B cell (primary cell): ENCODE data around the gene TSC22D1. TPM values are rescaled to one million over a fixed set of nuclear protein-coding genes. Genes with fewer than 3 reads are reported as not detected.

ENCODE experiments used
- ATAC-seq: fragments of 200-7000 bp; cut with Tn5 transposase; one replicate; pipeline ENCODE4 v1.10.0; 2021; ENCODE audit warnings: low read depth, mild to moderate bottlenecking, moderate number of reproducible peaks, moderate library complexity
- CTCF ChIA-PET: fragments of 350-600 bp; sonication (Branson Sonifier 250); formaldehyde crosslinking; loops from one replicate; lab custom pipeline; 2021; ENCODE audit warnings: antibody characterized with exemption, inconsistent platforms; lab: Charles Lee
- POLR2A ChIA-PET: fragments of 350-600 bp; sonication (Branson Sonifier 250); formaldehyde crosslinking; loops from one replicate; lab custom pipeline; 2021; ENCODE audit warnings: antibody characterized with exemption; lab: Charles Lee
- DNase-seq: peaks from one replicate; pipeline ENCODE4 v3.0.0; 2013
- H2AFZ ChIP-seq: 2 replicates; pipeline ENCODE4 v1.6.1; 2012; ENCODE audit warnings: mild to moderate bottlenecking, low read depth, low read length; ENCODE audit not compliant: insufficient read depth, poor library complexity, severe bottlenecking
- H3K27ac ChIP-seq, 2 donors: 1 replicate in 1 of 2; 2 replicates in 1 of 2; pipeline ENCODE4 v1.5.1; 2012 to 2013; ENCODE audit warnings: low read length in 2 of 2, mild to moderate bottlenecking in 2 of 2, moderate library complexity in 1 of 2
- H3K27me3 ChIP-seq, 4 experiments: fragments of 200-600 bp in 1 of 4; sonication (generic) in 1 of 4; replicated peaks in 1 of 4; 1 replicate in 2 of 4; 2 replicates in 2 of 4; pipeline versions ENCODE4 v1.6.1 to v1.7.0; 2013 to 2016; ENCODE audit warnings: low read length in 3 of 4, mild to moderate bottlenecking in 2 of 4, mixed read lengths in 1 of 4, moderate library complexity in 1 of 4; ENCODE audit not compliant: insufficient read depth in 4 of 4, control insufficient read depth in 3 of 4; ENCODE audit errors: control extremely low read depth in 1 of 4
- H3K36me3 ChIP-seq, 2 experiments: replicated peaks in 1 of 2; 1 replicate in 1 of 2; 2 replicates in 1 of 2; pipeline versions ENCODE4 v1.6.1 to v1.7.1; 2013; ENCODE audit warnings: low read length in 1 of 2; ENCODE audit not compliant: insufficient read depth in 2 of 2, control insufficient read depth in 1 of 2; ENCODE audit errors: control extremely low read depth in 1 of 2, extremely low read depth in 1 of 2
- H3K4me1 ChIP-seq, 2 donors: fragments of 200-600 bp in 1 of 2; sonication (generic) in 1 of 2; 1 replicate in 1 of 2; 2 replicates in 1 of 2; pipeline versions ENCODE4 v1.5.1 to v1.6.1; 2013 to 2017; ENCODE audit warnings: low read length in 2 of 2; ENCODE audit not compliant: control insufficient read depth in 2 of 2, insufficient read depth in 2 of 2
- H3K4me2 ChIP-seq: replicated peaks from 2 replicates; pipeline ENCODE3; 2012; ENCODE audit warnings: mild to moderate bottlenecking, low read depth, low read length; ENCODE audit not compliant: poor library complexity, severe bottlenecking
- H3K4me3 ChIP-seq, 5 experiments: fragments of 200-600 bp in 1 of 5; sonication (generic) in 1 of 5; 1 replicate in 3 of 5; 2 replicates in 2 of 5; pipeline versions ENCODE4 v1.5.1 to v1.7.0; 2011 to 2016; ENCODE audit warnings: low read length in 4 of 5, mild to moderate bottlenecking in 4 of 5, low read depth in 2 of 5, control low read depth in 1 of 5, moderate library complexity in 1 of 5; ENCODE audit not compliant: insufficient read depth in 1 of 5; ENCODE audit errors: control extremely low read depth in 1 of 5, extremely low read depth in 1 of 5
- H3K79me2 ChIP-seq: fragments of 200-600 bp; sonication (generic); one replicate; pipeline ENCODE4 v1.6.0; 2016; ENCODE audit warnings: low read length; ENCODE audit not compliant: control insufficient read depth, insufficient read depth
- H3K9ac ChIP-seq: fragments of 200-600 bp; sonication (generic); 2 replicates; pipeline ENCODE4 v1.6.1; 2017; ENCODE audit warnings: mild to moderate bottlenecking, low read length, moderate library complexity
- H3K9me3 ChIP-seq, 3 donors: one replicate each; pipeline versions ENCODE4 v1.6.1 to v1.7.1; 2013; ENCODE audit warnings: low read length in 2 of 3; ENCODE audit not compliant: control insufficient read depth in 2 of 3, insufficient read depth in 1 of 3; ENCODE audit errors: control extremely low read depth in 1 of 3
- H4K20me1 ChIP-seq: 2 replicates; pipeline ENCODE4 v1.6.0; 2012; ENCODE audit warnings: mild to moderate bottlenecking, low read length; ENCODE audit not compliant: insufficient read depth, control insufficient read depth, poor library complexity, severe bottlenecking
- H3K27ac Mint-ChIP-seq: one replicate; pipeline ENCODE4 v1.8.0; 2021; ENCODE audit warnings: mixed read lengths
- H3K27me3 Mint-ChIP-seq: one replicate; pipeline ENCODE4 v1.8.0; 2021; ENCODE audit warnings: mixed read lengths
- H3K4me1 Mint-ChIP-seq: one replicate; pipeline ENCODE4 v1.8.0; 2021; ENCODE audit warnings: mixed read lengths
- H3K4me3 Mint-ChIP-seq: one replicate; pipeline ENCODE4 v1.8.0; 2021; ENCODE audit warnings: mixed read lengths
- H3K9me3 Mint-ChIP-seq: one replicate; pipeline ENCODE4 v1.8.0; 2022; ENCODE audit warnings: mixed read lengths; ENCODE audit not compliant: insufficient read depth
- EZH2 ChIP-seq: IDR thresholded peaks from 2 replicates; pipeline ENCODE4 v1.6.1; 2012; ENCODE audit warnings: borderline replicate concordance, low read depth, mild to moderate bottlenecking, moderate library complexity, low read length; ENCODE audit not compliant: insufficient read depth, poor library complexity, severe bottlenecking
- WGBS: methylation state at CpG from one replicate; pipeline ENCODE4 v1.1.5; 2013; ENCODE audit warnings: missing lambda C conversion rate; ENCODE audit not compliant: insufficient coverage; 5-methylcytosine and 5-hydroxymethylcytosine counted together
- intact Hi-C: fragments of 100-400 bp; cut with micrococcal nuclease; formaldehyde crosslinking; loops from one replicate; pipeline ENCODE4 v1.10.0; 2022
- polyA plus RNA-seq: library from polyadenylated mRNA; depleted of rRNA; stranded (reverse); fragments of >200 nt; gene quantifications from 2 replicates; pipeline ENCODE4 v1.2.3, GENCODE V29; 2012
- total RNA-seq, 2 donors: library from RNA; stranded (reverse); fragments of 120-200 nt in 1 of 2; gene quantifications; 1 replicate in 1 of 2; 2 replicates in 1 of 2; pipeline versions ENCODE4 v1.2.3 to v1.2.4, GENCODE V29; 2013 to 2022
- TF ChIP-seq, protein P1 (sequence below): fragments of 200-600 bp; IDR thresholded peaks from one replicate; pipeline ENCODE4 v1.8.0; 2022; ENCODE audit warnings: antibody characterized with exemption, mild to moderate bottlenecking

TSC22D1 gene
- total and polyA plus RNA-seq, 2 donors (not counting 1 experiment from before 2014, with no cell fraction given) = 7.0 to 36.6 TPM

DNA sequence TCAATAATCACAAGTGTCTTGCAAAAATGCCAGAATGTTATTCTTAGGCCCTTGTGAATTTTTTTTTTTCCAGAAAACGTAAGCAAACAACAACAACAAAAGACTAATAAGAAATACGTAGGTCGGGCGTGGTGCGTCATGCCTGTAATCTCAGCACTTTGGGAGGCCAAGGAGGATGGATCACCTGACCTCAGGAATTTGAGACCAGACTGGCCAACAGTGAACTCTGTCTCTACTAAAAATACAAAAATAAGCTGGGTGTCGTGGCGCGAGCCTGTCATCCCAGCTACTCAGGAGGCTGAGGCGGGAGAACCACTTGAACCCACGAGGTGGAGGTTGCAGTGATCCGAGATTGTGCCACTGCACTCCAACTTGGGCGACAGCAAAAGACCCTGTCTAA, 20.9 kb downstream of the TSC22D1 start:
- no peaks in the 10 kb centered on the region for H3K79me2 ChIP-seq
- Mint-ChIP-seq H3K27ac (no peak overlapping the region), H3K4me1 (no peaks in the 10 kb centered on the region), H3K27me3 (no peaks in the 10 kb centered on the region), H3K4me3 (no peak overlapping the region), H3K9me3 (no peaks in the 10 kb centered on the region)
- H3K27ac ChIP-seq = no peak overlapping the region
- 94% methylated on average over 7 of the region's 12 CpGs for WGBS
- H2AFZ ChIP-seq = no peak overlapping the region
- ChIA-PET POLR2A (no interaction called here), CTCF (no interaction called here)
- no peak overlapping the region for H3K4me2 ChIP-seq
- H3K27me3 ChIP-seq = no peaks in the 10 kb centered on the region
- no peaks in the 10 kb centered on the region for H4K20me1 ChIP-seq
- H3K36me3 ChIP-seq = no peaks in the 10 kb centered on the region
- H3K4me3 ChIP-seq = no peak overlapping the region
- no peak overlapping the region for H3K9ac ChIP-seq
- intact Hi-C loops = no loop called here
- DNase-seq = no peak
- H3K9me3 ChIP-seq = no peaks in the 10 kb centered on the region
- no peaks in the 10 kb centered on the region for H3K4me1 ChIP-seq
- no peak for TF ChIP-seq EZH2
- TF ChIP-seq, protein P1, sequence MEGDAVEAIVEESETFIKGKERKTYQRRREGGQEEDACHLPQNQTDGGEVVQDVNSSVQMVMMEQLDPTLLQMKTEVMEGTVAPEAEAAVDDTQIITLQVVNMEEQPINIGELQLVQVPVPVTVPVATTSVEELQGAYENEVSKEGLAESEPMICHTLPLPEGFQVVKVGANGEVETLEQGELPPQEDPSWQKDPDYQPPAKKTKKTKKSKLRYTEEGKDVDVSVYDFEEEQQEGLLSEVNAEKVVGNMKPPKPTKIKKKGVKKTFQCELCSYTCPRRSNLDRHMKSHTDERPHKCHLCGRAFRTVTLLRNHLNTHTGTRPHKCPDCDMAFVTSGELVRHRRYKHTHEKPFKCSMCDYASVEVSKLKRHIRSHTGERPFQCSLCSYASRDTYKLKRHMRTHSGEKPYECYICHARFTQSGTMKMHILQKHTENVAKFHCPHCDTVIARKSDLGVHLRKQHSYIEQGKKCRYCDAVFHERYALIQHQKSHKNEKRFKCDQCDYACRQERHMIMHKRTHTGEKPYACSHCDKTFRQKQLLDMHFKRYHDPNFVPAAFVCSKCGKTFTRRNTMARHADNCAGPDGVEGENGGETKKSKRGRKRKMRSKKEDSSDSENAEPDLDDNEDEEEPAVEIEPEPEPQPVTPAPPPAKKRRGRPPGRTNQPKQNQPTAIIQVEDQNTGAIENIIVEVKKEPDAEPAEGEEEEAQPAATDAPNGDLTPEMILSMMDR = no peak
- ATAC-seq = no peak

DNA sequence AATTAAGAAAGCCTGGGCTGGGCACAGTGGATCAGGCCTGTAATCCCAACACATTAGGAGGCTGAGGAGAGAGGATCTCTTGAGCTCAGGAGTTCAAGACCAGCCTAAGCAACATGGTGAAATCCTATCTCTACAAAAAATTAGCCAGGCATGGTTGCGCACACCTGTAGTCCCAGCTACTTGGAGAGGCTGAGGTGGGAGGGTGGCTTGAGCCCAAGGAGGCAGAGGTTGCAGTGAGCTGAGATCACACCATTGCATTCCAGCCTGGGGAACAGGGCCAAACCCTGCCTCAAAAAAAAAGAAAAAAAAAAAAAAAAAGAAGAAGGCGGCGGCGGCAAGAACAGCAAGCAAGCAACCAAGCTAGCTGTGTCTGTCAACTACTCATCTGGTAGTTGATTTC, 26.7 kb downstream of the TSC22D1 start:
- Histone ChIP-seq H3K4me1 (no peaks in the 10 kb centered on the region), H3K27me3 (no peaks in the 10 kb centered on the region), H3K27ac (no peak overlapping the region), H3K9ac (no peak overlapping the region), H3K4me2 (no peak overlapping the region), H4K20me1 (no peaks in the 10 kb centered on the region), H2AFZ (no peak overlapping the region), H3K4me3 (no peak overlapping the region), H3K36me3 (no peaks in the 10 kb centered on the region), H3K9me3 (no peaks in the 10 kb centered on the region), H3K79me2 (no peaks in the 10 kb centered on the region)
- H3K4me1 Mint-ChIP-seq = no peaks in the 10 kb centered on the region
- ATAC-seq = no peak
- TF ChIP-seq, protein P1 = no peak
- no peak for TF ChIP-seq EZH2
- ChIA-PET CTCF (interaction anchor here (1.2 kb wide), 1 partner anchor 12 kb away, joined by 3 read pairs; no protein-coding TSS in a partner anchor), POLR2A (interaction anchor here (0.7 kb wide), 1 partner anchor 135 kb away, joined by 3 read pairs; no protein-coding TSS in a partner anchor)
- H3K4me3 Mint-ChIP-seq = no peak overlapping the region
- no peaks in the 10 kb centered on the region for H3K9me3 Mint-ChIP-seq
- intact Hi-C loops = no loop called here
- H3K27ac Mint-ChIP-seq = no peak overlapping the region
- H3K27me3 Mint-ChIP-seq = no peaks in the 10 kb centered on the region
- no peak for DNase-seq
- WGBS = no CpG with 5 or more reads among the region's 4 CpGs
